Vagina (tissue), 2 donors: ENCODE results near the gene MELK. TPM values are rescaled to one million over a fixed set of nuclear protein-coding genes. Genes with fewer than 3 reads are reported as not detected.

Experiments used
- DNase-seq, 2 donors: peaks; one replicate each; pipeline ENCODE4 v3.0.0-alpha.2; 2017; ENCODE audit errors: extremely low spot score in 2 of 2
- H3K27ac ChIP-seq: fragments of 200-600 bp; sonication (generic); one replicate; pipeline ENCODE4 v1.5.1; 2019
- H3K27me3 ChIP-seq: fragments of 200-600 bp; sonication (generic); one replicate; pipeline ENCODE4 v1.5.1; 2019
- H3K36me3 ChIP-seq, 2 donors: fragments of 200-600 bp; sonication (generic); one replicate each; pipeline ENCODE4 v1.5.1; 2017 to 2019
- H3K4me1 ChIP-seq: fragments of 200-600 bp; sonication (generic); one replicate; pipeline ENCODE4 v1.5.1; 2019
- H3K4me3 ChIP-seq, 2 donors: fragments of 200-600 bp; sonication (generic); 1 replicate in 1 of 2; 2 replicates in 1 of 2; pipeline ENCODE4 v1.5.1; 2016 to 2019
- H3K9me3 ChIP-seq: fragments of 200-600 bp; sonication (generic); one replicate; pipeline ENCODE4 v1.5.1; 2019
- POLR2A ChIP-seq, 2 donors: fragments of 450-650 bp; IDR thresholded peaks; one replicate each; pipeline ENCODE4 v1.6.1; 2017; ENCODE audit warnings: antibody characterized with exemption in 2 of 2, mild to moderate bottlenecking in 2 of 2, moderate library complexity in 2 of 2
- POLR2AphosphoS5 ChIP-seq, 2 donors: sonication (generic); formaldehyde crosslinking; IDR thresholded peaks; one replicate each; pipeline ENCODE4 v1.9.0; 2017; ENCODE audit warnings: antibody characterized with exemption in 2 of 2, mild to moderate bottlenecking in 2 of 2, low read depth in 1 of 2; ENCODE audit not compliant: insufficient read depth in 1 of 2
- intact Hi-C: fragments of 100-400 bp; cut with DNase I; formaldehyde crosslinking; loops from one replicate; pipeline ENCODE4 v1.15.1; 2023
- total RNA-seq: library from RNA; depleted of rRNA; stranded (reverse); fragments of >200 nt; gene quantifications from one replicate; pipeline ENCODE4 v1.2.3, GENCODE V29; 2016
- TF ChIP-seq, protein P1 (sequence below), 3 experiments: fragments of 450-650 bp in 2 of 3; fragments of 200-600 bp in 1 of 3; sonication (generic) in 1 of 3; IDR thresholded peaks; one replicate each; pipeline ENCODE4 v1.5.1; 2017 to 2019; ENCODE audit warnings: antibody characterized with exemption in 3 of 3, mild to moderate bottlenecking in 2 of 3, moderate library complexity in 2 of 3

Gene MELK
- total RNA-seq, 1 donor from 2014 or later: 2.9 TPM

DNA sequence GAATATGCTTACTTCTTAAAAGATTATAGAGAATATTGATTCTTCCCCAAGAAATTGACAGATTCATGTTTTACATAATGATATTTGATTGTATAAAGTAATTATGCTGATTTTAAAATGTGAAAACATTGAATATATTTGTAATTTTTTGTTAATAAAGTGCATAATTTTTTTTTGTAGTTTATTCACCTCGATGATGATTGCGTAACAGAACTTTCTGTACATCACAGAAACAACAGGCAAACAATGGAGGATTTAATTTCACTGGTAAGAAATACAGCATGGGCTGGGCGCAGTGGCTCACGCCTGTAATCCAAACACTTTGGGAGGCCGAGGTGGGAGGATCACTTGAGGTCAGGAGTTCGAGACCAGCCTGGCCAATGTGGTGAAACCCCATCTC lies 70.1 kb downstream of the MELK start:
- intact Hi-C loops: no loop called here
- Histone ChIP-seq H3K9me3 (no peaks in the 10 kb centered on the region), H3K27ac (no peak overlapping the region), H3K4me3 (no peak overlapping the region), H3K36me3 (no peaks in the 10 kb centered on the region), H3K27me3 (no peaks in the 10 kb centered on the region), H3K4me1 (no peaks in the 10 kb centered on the region)
- DNase-seq: no peak
- no peak for TF ChIP-seq POLR2A (IDR thresholded peaks at IDR 0.05)
- no peak for TF ChIP-seq POLR2AphosphoS5 (IDR thresholded peaks at IDR 0.05; ENCODE audit: insufficient read depth in 1 of 2, low read depth in 1 of 2)
- TF ChIP-seq, protein P1, sequence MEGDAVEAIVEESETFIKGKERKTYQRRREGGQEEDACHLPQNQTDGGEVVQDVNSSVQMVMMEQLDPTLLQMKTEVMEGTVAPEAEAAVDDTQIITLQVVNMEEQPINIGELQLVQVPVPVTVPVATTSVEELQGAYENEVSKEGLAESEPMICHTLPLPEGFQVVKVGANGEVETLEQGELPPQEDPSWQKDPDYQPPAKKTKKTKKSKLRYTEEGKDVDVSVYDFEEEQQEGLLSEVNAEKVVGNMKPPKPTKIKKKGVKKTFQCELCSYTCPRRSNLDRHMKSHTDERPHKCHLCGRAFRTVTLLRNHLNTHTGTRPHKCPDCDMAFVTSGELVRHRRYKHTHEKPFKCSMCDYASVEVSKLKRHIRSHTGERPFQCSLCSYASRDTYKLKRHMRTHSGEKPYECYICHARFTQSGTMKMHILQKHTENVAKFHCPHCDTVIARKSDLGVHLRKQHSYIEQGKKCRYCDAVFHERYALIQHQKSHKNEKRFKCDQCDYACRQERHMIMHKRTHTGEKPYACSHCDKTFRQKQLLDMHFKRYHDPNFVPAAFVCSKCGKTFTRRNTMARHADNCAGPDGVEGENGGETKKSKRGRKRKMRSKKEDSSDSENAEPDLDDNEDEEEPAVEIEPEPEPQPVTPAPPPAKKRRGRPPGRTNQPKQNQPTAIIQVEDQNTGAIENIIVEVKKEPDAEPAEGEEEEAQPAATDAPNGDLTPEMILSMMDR (IDR thresholded peaks at IDR 0.05): no peak

DNA sequence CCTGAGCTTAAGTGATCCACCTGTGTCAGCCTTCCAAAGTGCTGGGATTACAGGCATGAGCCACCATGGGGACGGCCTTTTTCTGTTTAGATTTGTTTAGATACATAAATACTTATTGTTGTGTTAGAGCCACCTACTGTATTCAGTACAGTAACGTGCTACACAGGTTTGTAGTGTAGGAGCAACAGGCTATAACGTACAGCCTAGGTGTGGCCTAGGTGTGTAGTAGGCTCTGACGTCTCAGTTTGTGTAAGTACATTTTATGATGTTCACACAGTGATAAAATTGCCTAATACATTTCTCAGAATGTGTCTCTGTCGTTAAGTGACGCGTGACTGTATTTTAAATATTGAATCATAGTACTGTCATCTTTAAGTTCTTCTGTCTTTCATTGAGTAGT lies 84.1 kb downstream of the MELK start:
- Histone ChIP-seq H3K4me3 (no peak overlapping the region), H3K27me3 (no peaks in the 10 kb centered on the region), H3K9me3 (no peaks in the 10 kb centered on the region), H3K36me3 (no peaks in the 10 kb centered on the region), H3K27ac (no peak overlapping the region), H3K4me1 (no peaks in the 10 kb centered on the region)
- TF ChIP-seq POLR2AphosphoS5 (IDR thresholded peaks at IDR 0.05; ENCODE audit: insufficient read depth in 1 of 2, low read depth in 1 of 2): no peak
- TF ChIP-seq POLR2A (IDR thresholded peaks at IDR 0.05): no peak
- TF ChIP-seq, protein P1 (IDR thresholded peaks at IDR 0.05): no peak
- intact Hi-C loops: no loop called here
- no peak for DNase-seq

DNA sequence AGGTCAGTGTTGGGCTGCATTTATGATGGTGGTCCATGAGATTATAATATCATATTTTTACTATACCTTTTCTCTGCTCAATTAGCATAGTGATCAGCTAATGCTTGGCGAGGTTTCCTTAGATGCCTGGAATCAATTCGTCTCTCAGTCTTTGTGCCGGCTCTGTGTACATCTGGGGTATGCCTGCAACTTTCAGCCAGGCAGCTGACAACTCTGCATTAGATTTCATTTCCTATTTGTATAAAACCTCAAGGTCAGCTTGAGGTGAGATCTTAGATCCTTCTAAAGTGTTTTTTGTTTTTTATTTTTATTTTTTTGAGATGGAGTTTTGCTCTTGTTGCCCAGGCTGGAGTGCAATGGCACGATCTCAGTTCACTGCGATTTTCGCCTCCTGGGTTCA lies 86.8 kb downstream of the MELK start:
- TF ChIP-seq, protein P1 (IDR thresholded peaks at IDR 0.05): no peak
- TF ChIP-seq POLR2A (IDR thresholded peaks at IDR 0.05) (no peak), POLR2AphosphoS5 (IDR thresholded peaks at IDR 0.05; ENCODE audit: insufficient read depth in 1 of 2, low read depth in 1 of 2) (no peak)
- no peak overlapping the region for H3K27ac ChIP-seq
- no peaks in the 10 kb centered on the region for H3K36me3 ChIP-seq
- H3K27me3 ChIP-seq: no peaks in the 10 kb centered on the region
- H3K4me1 ChIP-seq: no peaks in the 10 kb centered on the region
- no peak for DNase-seq
- H3K4me3 ChIP-seq: no peak overlapping the region
- H3K9me3 ChIP-seq: no peaks in the 10 kb centered on the region
- intact Hi-C loops: no loop called here

DNA sequence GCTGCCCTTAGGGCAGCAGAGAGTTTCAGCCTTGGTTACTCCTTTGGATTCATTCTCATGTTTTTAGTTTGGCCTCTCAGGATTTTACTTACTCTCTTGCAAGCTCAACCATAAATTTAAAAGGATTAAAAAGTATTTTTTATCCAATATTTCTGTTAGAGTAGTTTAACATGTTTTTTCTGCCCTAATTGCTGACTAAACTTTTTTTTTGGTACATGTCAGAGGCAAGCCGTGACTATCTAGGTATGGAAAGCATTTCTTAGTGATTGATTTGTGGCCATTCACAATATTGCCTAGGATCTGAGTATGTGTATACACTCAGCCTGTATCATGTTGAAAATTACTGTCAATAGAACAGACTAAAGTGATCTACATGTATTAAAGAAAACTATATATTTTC lies 92.1 kb downstream of the MELK start:
- H3K4me1 ChIP-seq: no peaks in the 10 kb centered on the region
- no peaks in the 10 kb centered on the region for H3K36me3 ChIP-seq
- no peak for DNase-seq
- H3K4me3 ChIP-seq: no peak overlapping the region
- H3K9me3 ChIP-seq: no peaks in the 10 kb centered on the region
- intact Hi-C loops: no loop called here
- no peaks in the 10 kb centered on the region for H3K27me3 ChIP-seq
- no peak overlapping the region for H3K27ac ChIP-seq
- TF ChIP-seq POLR2A (IDR thresholded peaks at IDR 0.05): no peak
- TF ChIP-seq, protein P1 (IDR thresholded peaks at IDR 0.05): no peak
- TF ChIP-seq POLR2AphosphoS5 (IDR thresholded peaks at IDR 0.05; ENCODE audit: insufficient read depth in 1 of 2, low read depth in 1 of 2): no peak

DNA sequence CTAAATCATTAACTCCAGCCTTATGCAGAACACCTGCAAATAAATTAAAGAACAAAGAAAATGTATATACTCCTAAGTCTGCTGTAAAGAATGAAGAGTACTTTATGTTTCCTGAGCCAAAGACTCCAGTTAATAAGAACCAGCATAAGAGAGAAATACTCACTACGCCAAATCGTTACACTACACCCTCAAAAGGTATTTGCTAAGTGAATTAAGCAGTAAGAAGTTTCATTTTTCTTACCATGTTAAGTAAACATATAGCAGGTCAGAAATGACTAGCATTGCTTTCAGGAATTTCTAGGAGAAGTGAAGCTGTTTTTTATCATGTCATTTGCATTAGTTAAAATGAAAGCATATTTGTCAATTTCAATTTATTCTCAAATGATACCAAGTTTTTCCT lies 92.7 kb downstream of the MELK start:
- no peak for TF ChIP-seq POLR2AphosphoS5 (IDR thresholded peaks at IDR 0.05; ENCODE audit: insufficient read depth in 1 of 2, low read depth in 1 of 2)
- TF ChIP-seq, protein P1 (IDR thresholded peaks at IDR 0.05): no peak
- no peak for TF ChIP-seq POLR2A (IDR thresholded peaks at IDR 0.05)
- no peaks in the 10 kb centered on the region for H3K36me3 ChIP-seq
- no peak for DNase-seq
- intact Hi-C loops: no loop called here
- H3K27me3 ChIP-seq: no peaks in the 10 kb centered on the region
- no peaks in the 10 kb centered on the region for H3K9me3 ChIP-seq
- H3K4me1 ChIP-seq: no peaks in the 10 kb centered on the region
- no peak overlapping the region for H3K4me3 ChIP-seq
- no peak overlapping the region for H3K27ac ChIP-seq
